Neural cell (in vitro differentiated cells): Measurements from ENCODE around the gene TBX22. TPM values are rescaled to one million over a fixed set of nuclear protein-coding genes. Genes with fewer than 3 reads are reported as not detected.
"Not testable (repeated sequence)": the region's sequence is repeated elsewhere in the genome, so short reads cannot be mapped to it uniquely, and the experiment has no call there.

Experiments
- H2AFZ ChIP-seq: fragments of 200-600, 300-800 bp; sonication (generic), shearing (Covaris generic); 2 replicates; pipeline ENCODE4 v1.6.0; 2014; ENCODE audit warnings: low read depth, mild to moderate bottlenecking, antibody characterized with exemption, low read length, moderate library complexity
- H3F3A ChIP-seq: fragments of 200-600 bp; shearing (Covaris generic); 2 replicates; pipeline ENCODE4 v1.6.1; 2016; ENCODE audit warnings: mild to moderate bottlenecking, moderate library complexity, mixed read lengths, antibody characterized with exemption, low read length; ENCODE audit not compliant: insufficient read depth, poor library complexity, severe bottlenecking
- H3K27ac ChIP-seq: fragments of 200-600, 300-800 bp; sonication (generic), shearing (Covaris generic); 2 replicates; pipeline ENCODE4 v1.5.1; 2014; ENCODE audit warnings: mild to moderate bottlenecking, low read length, moderate library complexity
- H3K27me3 ChIP-seq: fragments of 300-800, 200-600 bp; sonication (generic), shearing (Covaris generic); 2 replicates; pipeline ENCODE4 v1.6.0; 2014; ENCODE audit warnings: mild to moderate bottlenecking, low read depth, low read length, moderate library complexity; ENCODE audit not compliant: insufficient read depth
- H3K36me3 ChIP-seq: fragments of 300-800, 200-600 bp; sonication (generic), shearing (Covaris generic); 2 replicates; pipeline ENCODE4 v1.5.1; 2014; ENCODE audit warnings: mild to moderate bottlenecking, antibody characterized with exemption, low read length, moderate library complexity; ENCODE audit not compliant: insufficient read depth
- H3K4me2 ChIP-seq: fragments of 300-800, 200-600 bp; sonication (generic), shearing (Covaris generic); 2 replicates; pipeline ENCODE4 v1.6.0; 2014; ENCODE audit warnings: mild to moderate bottlenecking, low read length
- H3K4me3 ChIP-seq: fragments of 300-800, 200-600 bp; sonication (generic), shearing (Covaris generic); 2 replicates; pipeline ENCODE4 v1.5.1; 2014; ENCODE audit warnings: mild to moderate bottlenecking, low read length, moderate library complexity
- H3K79me2 ChIP-seq: fragments of 200-600 bp; shearing (Covaris generic); replicated peaks from 2 replicates; pipeline ENCODE4 v1.6.0; 2014; ENCODE audit warnings: mild to moderate bottlenecking, low read length, moderate library complexity; ENCODE audit not compliant: insufficient read depth
- H3K9ac ChIP-seq: fragments of 300-800, 200-600 bp; sonication (generic), shearing (Covaris generic); 2 replicates; pipeline ENCODE4 v1.6.1; 2016; ENCODE audit warnings: mild to moderate bottlenecking, low read length, mixed read lengths
- H3K9me2 ChIP-seq: fragments of 200-600 bp; shearing (Covaris generic); 2 replicates; pipeline ENCODE4 v1.6.1; 2016; ENCODE audit warnings: mild to moderate bottlenecking, low read length, mixed read lengths; ENCODE audit not compliant: insufficient read depth
- H3K9me3 ChIP-seq: fragments of 200-600, 300-800 bp; sonication (generic), shearing (Covaris generic); 2 replicates; pipeline ENCODE4 v1.6.1; 2016; ENCODE audit warnings: mild to moderate bottlenecking, mixed run types, low read length, moderate library complexity, mixed read lengths
- H4K20me1 ChIP-seq: fragments of 200-600 bp; shearing (Covaris generic); 2 replicates; pipeline ENCODE4 v1.6.1; 2016; ENCODE audit warnings: mild to moderate bottlenecking, mixed run types; ENCODE audit not compliant: insufficient read depth
- CTCF ChIP-seq: fragments of 450-650 bp; IDR thresholded peaks from 2 replicates; pipeline ENCODE4 v1.5.1; 2014; ENCODE audit warnings: antibody characterized with exemption, mild to moderate bottlenecking, moderate library complexity; ENCODE audit not compliant: poor library complexity, severe bottlenecking
- EP300 ChIP-seq: fragments of 450-650 bp; conservative IDR thresholded peaks from 2 replicates; pipeline ENCODE4 v1.6.1; 2014; ENCODE audit warnings: antibody characterized with exemption, mild to moderate bottlenecking, moderate library complexity; ENCODE audit not compliant: poor library complexity, severe bottlenecking
- EZH2 ChIP-seq: fragments of 200-600, 300-800 bp; shearing (Covaris generic), sonication (generic); IDR thresholded peaks from 2 replicates; pipeline ENCODE4 v1.6.1; 2014; ENCODE audit warnings: antibody characterized with exemption, low read length, borderline replicate concordance, mild to moderate bottlenecking; ENCODE audit not compliant: insufficient read depth, poor library complexity, severe bottlenecking
- MXI1 ChIP-seq: fragments of 450-650 bp; conservative IDR thresholded peaks from 2 replicates; pipeline ENCODE4 v1.6.1; 2014; ENCODE audit warnings: antibody characterized with exemption, mild to moderate bottlenecking; ENCODE audit not compliant: poor library complexity, severe bottlenecking
- POLR2AphosphoS5 ChIP-seq: IDR thresholded peaks from 2 replicates; pipeline ENCODE4 v1.6.1; 2012
- REST ChIP-seq: IDR thresholded peaks from 2 replicates; pipeline ENCODE4 v1.6.1; 2012; ENCODE audit warnings: borderline replicate concordance
- SMC3 ChIP-seq: fragments of 450-650 bp; conservative IDR thresholded peaks from 2 replicates; pipeline ENCODE4 v1.6.1; 2014; ENCODE audit warnings: antibody characterized with exemption, mild to moderate bottlenecking, moderate library complexity; ENCODE audit not compliant: poor library complexity
- TAF1 ChIP-seq: IDR thresholded peaks from 2 replicates; pipeline ENCODE4 v1.6.1; 2012; ENCODE audit warnings: low read depth
- polyA plus RNA-seq: library from polyadenylated mRNA; depleted of rRNA; stranded (reverse); fragments of >200 nt; gene quantifications from 2 replicates; pipeline ENCODE4 v1.2.3, GENCODE V29; 2014

The TBX22 gene
- polyA plus RNA-seq, 1 donor from 2014 or later: not detected

GRCh38 chrX:80022363-80023031 is 7.9 kb downstream of the TBX22 start:
- H3K79me2 ChIP-seq: no peaks in the 10 kb centered on the region
- H3K9me3 ChIP-seq: no peaks in the 10 kb centered on the region
- H3K27ac ChIP-seq: no peak overlapping the region
- no peaks in the 10 kb centered on the region for H3K9me2 ChIP-seq
- H3K36me3 ChIP-seq: no peaks in the 10 kb centered on the region
- TF ChIP-seq REST: no peak
- no peak for TF ChIP-seq EP300
- no peak for TF ChIP-seq TAF1
- TF ChIP-seq CTCF: no peak
- TF ChIP-seq SMC3: no peak
- no peak for TF ChIP-seq EZH2
- no peak for TF ChIP-seq POLR2AphosphoS5
- no peak for TF ChIP-seq MXI1
- no peaks in the 10 kb centered on the region for H3F3A ChIP-seq
- no peaks in the 10 kb centered on the region for H4K20me1 ChIP-seq
- no peak overlapping the region for H3K4me2 ChIP-seq
- H3K27me3 ChIP-seq: peaks cover 4% of the 10 kb centered on the region
- H3K4me3 ChIP-seq: peak overlapping the region; percentile 62
- no peak overlapping the region for H3K9ac ChIP-seq
- H2AFZ ChIP-seq: no peak overlapping the region

- H2AFZ ChIP-seq: no peak overlapping the region
- H3K36me3 ChIP-seq: no peaks in the 10 kb centered on the region
- no peaks in the 10 kb centered on the region for H3F3A ChIP-seq
- H3K9me3 ChIP-seq: no peaks in the 10 kb centered on the region
- H3K79me2 ChIP-seq: no peaks in the 10 kb centered on the region
- no peak for TF ChIP-seq POLR2AphosphoS5
- no peaks in the 10 kb centered on the region for H4K20me1 ChIP-seq
- no peak overlapping the region for H3K4me2 ChIP-seq
- no peak overlapping the region for H3K9ac ChIP-seq
- no peaks in the 10 kb centered on the region for H3K9me2 ChIP-seq
- no peak overlapping the region for H3K27ac ChIP-seq
- H3K27me3 ChIP-seq: peaks cover 4% of the 10 kb centered on the region
- no peak overlapping the region for H3K4me3 ChIP-seq
Observed at GRCh38 chrX:80026116-80026515, 11.6 kb downstream of the TBX22 start.

GRCh38 chrX:80066156-80066555 is 51.6 kb downstream of the TBX22 start:
- H2AFZ ChIP-seq, H3K9me3 ChIP-seq, H3K9me2 ChIP-seq, H4K20me1 ChIP-seq, H3K9ac ChIP-seq, H3K79me2 ChIP-seq, H3K27ac ChIP-seq, H3K4me3 ChIP-seq, H3K27me3 ChIP-seq, H3K4me2 ChIP-seq, H3F3A ChIP-seq, H3K36me3 ChIP-seq: not testable (repeated sequence)

GRCh38 chrX:80075625-80076024 is 61.1 kb downstream of the TBX22 start:
- H3K4me3 ChIP-seq, H3K27me3 ChIP-seq, H3K9me2 ChIP-seq, H3K36me3 ChIP-seq, H3K9ac ChIP-seq, H2AFZ ChIP-seq, H3K79me2 ChIP-seq, H4K20me1 ChIP-seq, H3F3A ChIP-seq, H3K27ac ChIP-seq, H3K9me3 ChIP-seq, H3K4me2 ChIP-seq: not testable (repeated sequence)
